T-helper 2 cell treated with Interferon-gamma antibody and Interleukin-4, amounts not matched to agents 100 ng/mL and 5 ng/mL, for 36 hours (primary cell): ENCODE measurements around the gene IQCF6. TPM values are rescaled to one million over a fixed set of nuclear protein-coding genes. Genes with fewer than 3 reads are reported as not detected.
"Not testable (repeated sequence)": the region's sequence is repeated elsewhere in the genome, so short reads cannot be mapped to it uniquely, and the experiment has no call there.

ENCODE experiments used
- intact Hi-C: fragments of 100-400 bp; cut with micrococcal nuclease; formaldehyde crosslinking; loops from one replicate; pipeline ENCODE4 v1.15.1; 2023
- total RNA-seq: library from RNA; stranded (reverse); gene quantifications from 2 replicates; pipeline ENCODE4 v1.2.3, GENCODE V29; 2022

Gene IQCF6
- total RNA-seq, 1 donor from 2014 or later, result not detected

DNA sequence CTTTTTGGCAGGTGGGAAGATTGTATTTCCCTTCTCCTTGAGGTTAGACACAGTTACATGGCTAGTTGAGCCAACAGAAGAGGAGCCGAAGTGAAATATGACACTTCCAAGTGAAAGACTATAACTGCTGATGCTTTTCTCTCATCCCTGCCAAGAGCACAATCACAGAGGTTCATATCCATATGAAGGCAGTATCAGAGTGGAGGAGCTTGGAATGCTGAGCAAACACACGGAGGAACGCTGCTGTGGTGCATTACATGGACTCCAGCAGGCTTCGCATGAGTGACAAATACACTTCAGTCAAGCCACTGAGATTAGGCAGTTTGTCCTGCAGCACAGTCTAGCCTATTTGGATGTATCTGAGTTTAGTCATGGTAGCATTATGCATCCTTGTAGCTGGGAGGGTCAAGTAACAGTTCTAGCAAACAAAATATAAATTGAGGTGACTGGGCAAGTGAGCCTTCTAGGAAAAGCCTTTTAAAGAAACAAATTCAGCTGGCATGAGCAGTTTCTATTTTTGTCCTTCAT lies 5.4 kb downstream of the IQCF6 start:
- intact Hi-C loops, result no loop called here

DNA sequence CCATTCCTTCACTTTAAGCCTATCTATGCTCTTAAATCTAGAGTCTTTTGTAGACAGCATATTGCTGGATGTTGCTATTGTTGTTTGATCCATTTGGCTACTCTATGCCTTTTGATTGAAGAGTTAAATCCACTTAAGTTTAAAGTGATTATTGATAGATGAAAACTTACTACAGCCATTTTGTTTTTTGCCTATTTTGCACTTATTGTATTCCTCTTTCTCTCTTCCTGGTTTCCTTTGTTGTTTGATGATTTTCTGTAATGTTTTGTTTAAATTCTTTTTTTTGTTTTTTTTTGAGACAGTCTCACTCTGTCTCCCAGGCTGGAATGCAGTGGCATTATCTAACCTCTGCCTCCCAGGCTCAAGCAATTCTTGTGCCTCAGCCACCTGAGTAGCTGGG lies 19.8 kb downstream of the IQCF6 start:
- intact Hi-C loops, result no loop called here

DNA sequence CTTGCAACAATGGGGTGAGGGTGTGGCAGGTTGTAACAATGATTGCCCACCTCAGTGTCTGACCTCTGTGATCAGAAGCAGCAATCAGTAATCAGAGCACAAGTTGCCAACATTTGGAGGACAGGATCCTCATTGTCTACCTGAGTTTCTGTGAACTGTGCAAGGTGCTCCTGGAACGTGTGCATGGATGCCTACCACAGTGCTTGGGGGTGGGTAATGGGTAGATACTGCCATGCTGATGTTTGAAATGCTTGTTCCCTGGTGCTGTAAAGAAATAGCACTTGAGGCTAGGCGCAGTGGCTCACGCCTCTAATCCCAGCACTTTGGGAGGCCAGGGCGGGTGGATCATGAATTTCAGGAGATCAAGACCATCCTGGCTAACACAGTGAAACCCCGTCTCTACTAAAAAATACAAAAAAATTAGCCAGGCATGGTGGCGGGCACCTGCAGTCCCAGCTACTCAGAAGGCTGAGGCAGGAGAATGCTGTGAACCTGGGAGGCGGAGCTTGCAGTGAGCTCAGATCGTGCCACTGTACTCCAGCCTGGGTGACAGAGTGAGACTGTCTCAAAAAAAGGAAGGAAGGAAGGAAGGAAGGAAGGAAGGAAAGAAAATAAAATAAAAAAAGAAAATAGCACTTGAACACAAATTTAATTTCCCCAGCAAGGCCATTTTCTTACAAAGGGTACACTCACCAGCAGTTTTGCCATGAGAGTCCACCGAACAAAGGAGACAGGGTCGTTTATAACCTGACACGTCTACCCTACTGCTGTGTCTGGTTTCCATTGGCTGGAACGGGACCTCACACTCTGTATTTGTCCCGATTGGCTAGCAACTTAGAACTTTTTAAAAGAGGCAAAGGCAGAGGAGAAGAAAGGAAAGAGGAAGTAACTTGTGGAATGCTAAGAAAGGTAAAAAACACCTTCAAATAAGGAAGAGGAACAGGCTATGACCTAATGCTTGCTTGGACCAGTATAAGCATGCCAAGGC lies 25.0 kb downstream of the IQCF6 start:
- intact Hi-C loops, result not testable (repeated sequence)

DNA sequence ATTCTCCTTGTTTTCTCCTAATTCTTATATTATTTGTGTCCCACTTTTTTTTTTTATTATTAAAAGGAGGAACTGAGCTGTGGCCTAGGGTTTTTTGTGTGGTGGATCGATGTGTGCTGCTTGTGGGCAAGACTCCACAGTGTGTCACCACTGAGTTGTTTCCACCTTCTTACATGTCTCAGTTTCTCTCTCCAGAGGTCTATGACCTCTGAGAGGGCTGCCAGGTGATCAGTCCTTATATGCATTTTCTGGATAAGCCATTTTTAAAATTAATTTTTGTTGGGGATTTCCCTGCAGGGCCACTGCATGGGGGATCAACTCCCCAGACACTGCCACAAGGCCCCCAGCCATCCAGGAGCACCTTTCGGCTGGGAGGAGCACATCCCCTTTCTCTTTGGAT lies 27.8 kb downstream of the IQCF6 start:
- intact Hi-C loops, result no loop called here

DNA sequence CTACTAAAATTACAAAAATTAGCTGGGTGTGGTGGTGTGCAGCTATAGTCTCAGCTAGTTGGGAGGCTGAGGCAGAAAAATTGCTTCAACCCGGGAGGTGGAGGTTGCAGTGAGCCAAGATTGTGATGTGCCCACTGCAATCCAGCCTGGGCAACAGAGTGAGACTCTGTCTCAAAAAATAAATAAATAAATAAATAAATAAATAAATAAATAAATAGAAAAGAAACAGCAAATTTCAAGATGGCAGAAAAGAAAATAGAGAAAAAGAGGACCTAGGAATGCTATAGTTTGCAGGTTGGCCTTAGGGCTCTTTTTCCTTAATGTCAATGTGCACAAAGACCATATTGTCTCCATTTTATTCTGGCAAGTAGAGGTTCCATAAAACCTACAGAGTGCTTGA lies 28.2 kb downstream of the IQCF6 start:
- intact Hi-C loops, result no loop called here

DNA sequence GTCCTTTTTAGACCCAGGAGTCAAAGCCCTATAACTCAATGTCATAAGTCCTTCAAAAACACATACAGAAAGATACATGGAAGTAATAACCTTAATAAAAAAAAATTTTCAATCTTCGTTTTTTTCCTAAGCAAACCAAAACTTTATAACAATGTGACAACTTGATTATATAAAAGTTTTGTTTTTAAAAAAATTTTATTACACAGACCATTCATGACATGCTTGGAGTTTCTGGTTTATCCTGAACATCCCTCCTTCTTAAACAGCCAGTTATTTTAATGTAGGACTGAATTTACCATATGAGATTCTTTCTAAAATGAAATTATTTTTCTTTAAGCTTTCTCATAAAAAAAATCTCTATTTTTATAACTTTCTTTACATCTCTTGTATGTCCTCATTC lies 30.7 kb downstream of the IQCF6 start:
- intact Hi-C loops, result no loop called here

DNA sequence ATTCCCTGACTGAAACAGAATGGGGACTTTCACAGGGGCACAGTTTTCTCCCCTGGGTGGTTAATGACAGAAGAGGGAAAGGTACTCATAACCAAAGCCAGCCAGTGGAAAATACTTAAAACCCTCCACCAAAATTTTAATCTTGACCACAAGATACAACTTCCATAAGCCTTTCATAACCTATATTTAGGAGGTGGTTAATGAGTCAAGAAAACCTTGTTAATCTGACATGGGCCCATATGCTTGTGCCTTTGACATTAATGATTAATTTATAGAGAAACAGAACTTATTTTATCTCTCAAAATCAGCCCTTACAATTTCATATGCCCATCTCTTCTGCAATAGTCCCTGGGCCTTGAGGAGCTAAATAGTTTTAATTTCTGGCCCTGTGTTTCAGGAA lies 31.2 kb downstream of the IQCF6 start:
- intact Hi-C loops, result no loop called here

DNA sequence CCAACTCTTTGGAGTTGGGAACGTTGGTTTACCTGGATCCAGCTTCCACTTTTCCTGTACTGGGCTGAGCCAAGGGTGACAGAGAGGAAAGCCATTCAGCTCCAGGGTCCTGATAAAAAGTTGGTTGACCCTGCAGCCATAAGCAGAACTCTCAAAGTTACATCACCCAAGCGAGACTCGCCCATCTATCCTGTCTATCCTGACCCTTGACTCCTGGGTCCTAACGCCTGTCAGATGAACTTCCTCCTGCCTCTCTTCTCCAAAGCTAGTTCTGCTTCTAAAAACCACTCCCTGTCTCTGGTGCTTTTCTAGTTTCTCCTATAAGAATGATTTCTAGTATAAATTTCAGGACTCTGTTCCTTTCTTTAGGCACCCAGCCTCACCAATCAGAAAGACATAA lies 36.1 kb downstream of the IQCF6 start:
- intact Hi-C loops, result not testable (repeated sequence)

DNA sequence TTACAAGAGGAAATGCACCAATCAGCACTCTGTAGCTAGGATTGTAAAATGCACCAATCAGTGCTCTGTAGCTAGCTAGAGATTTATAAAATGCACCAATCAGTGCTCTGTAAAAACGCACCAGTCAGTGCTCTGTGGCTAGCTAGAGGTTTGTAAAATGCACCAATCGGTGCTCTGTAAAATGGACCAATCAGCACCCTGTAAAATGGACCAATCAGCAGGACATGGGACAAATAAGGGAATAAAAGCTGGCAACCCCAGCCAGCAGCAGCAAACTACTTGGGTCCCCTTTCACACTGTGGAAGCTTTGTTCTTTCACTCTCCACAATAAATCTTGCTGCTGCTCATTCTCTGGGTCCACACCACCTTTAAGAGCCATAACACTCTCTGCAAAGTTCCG lies 36.7 kb downstream of the IQCF6 start:
- intact Hi-C loops, result not testable (repeated sequence)

DNA sequence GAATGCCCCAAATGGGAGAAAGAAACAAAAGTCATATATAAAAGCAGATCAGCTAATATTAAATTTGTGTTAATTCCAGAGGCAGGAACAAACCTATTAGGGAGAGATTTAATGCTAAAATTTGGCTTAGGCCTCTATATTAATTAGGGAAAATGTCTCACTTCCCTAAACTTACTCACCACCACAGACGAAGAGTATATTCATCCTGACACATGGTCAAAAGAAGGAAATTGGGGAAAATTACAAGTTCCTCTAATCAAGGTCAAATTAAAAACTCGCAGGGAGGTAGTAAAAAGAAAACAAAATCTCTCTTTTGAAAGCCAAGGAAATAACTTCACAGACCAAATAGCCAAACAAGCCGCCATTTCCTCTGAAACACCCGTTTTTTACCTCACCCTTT lies 39.9 kb downstream of the IQCF6 start:
- intact Hi-C loops, result no loop called here

DNA sequence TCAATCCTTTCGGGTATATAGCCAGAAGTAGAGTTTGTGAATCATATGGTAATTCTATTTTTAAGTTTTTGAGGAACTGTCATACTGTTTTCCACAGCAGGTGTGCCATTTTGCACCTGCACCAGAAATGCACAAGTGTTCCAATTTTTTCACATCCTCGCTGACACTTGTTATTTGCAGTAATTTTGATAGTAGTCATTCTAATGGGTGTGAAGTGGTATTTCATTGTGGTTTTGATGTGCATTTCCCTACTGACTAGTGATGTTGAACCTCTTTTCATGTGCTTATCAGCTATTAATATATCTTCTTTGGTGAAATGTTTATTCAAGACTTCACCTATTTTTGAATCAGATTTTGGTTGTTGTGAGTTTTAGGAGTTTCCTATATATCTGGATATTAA lies 43.1 kb downstream of the IQCF6 start:
- intact Hi-C loops, result no loop called here

DNA sequence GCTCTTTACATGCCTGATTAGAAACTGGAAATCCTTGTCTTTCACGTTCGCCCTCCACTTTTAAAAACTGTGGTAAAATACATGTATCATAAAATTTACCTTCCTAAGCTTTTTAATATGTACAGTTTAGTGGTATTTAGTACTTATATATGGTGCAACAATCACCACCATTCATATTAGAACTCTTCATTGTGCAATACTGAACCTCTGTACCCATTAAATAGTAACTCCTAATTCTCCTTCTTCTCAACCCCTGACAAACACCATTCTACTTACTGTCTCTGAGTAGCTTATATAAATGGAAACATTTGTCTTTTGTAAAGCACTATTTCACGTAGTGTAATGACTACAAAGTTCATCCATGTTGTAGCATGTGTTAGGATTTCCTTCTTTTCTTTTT lies 44.0 kb downstream of the IQCF6 start:
- intact Hi-C loops, result no loop called here

DNA sequence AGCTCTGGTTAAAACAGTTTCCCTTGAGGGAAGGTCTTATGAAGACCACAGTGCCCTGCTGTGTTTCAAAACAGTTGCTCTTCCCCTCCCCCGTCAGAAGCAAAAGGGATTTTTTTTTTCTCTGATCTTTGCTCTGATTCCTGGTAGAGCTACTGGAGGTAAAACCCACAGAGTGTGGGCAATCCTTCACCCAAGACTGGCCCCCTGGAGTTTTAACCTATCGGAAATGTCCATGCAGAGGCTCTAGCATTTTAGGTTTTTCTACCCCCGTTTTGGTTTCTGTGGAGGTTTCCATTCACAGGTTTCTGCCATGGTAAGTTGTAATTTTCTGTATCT lies 44.5 kb downstream of the IQCF6 start:
- intact Hi-C loops, result no loop called here

DNA sequence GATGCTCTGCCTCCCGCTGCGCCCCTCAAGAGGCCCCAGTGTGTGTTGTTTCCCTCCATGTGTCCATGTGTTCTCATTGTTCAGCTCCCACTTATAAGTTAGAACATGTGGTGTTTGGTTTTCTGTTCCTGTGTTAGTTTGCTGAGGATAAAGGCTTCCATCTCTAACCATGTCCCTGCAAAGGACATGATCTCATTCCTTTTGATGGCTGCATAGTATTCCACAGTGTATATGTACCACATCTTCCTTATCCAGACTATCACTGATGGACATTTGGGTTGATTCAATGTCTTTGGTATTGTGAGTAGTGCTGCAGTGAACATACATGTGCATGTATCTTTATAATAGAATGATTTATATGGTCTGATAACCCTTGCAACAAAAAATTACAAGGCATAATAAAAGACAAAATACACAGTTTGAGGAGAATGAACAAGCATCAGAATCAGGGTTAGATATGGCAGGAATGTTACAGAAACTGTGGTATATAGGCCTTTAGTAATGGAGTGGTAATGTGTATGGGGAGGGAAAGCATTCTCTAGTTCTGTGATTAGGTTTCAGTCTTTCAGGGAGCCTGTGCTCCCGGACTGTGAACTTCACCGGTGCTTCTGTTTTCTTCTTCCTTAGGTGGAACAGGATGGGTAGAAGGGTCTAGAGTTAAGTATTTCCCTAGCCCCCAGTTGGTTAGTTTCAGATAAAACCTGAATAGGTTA lies 45.0 kb downstream of the IQCF6 start:
- intact Hi-C loops, result no loop called here

DNA sequence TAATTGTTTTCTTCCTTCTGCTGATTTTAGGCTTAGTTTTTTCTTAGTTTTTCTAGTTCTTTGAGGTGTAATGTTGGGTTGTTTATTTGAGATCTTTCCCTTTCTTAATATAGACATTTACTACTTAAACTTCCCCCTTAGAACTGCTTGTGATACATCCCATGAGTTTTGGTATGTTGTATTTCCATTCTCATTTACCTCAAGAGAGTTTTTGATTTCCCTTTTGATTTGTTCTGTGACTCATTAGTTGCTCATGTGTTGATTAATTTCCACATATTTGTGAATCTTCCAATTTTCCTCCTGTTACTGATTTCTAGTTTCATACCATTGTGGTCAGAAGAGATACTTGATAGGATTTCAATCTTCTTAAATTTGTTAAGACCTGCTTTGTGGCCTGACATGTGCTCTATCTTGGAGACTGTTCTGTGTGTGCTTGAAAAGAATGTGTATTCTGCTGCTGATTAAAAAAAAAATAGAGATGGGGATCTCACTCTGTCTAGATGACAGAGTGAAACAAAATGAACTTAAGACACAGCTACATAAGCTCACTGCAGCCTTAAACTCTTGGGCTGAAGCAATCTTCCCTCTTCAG lies 49.9 kb downstream of the IQCF6 start:
- intact Hi-C loops, result no loop called here

Other genes with a start within 250 kb of the IQCF6 start
- gene RAD54L2, start 240.5 kb downstream of the IQCF6 start, total RNA-seq, result 35.3 and 35.6 TPM in 2 replicates
- gene TEX264, start 108.0 kb downstream of the IQCF6 start, total RNA-seq, result 68.3 and 72.3 TPM in 2 replicates
- 1.2 and 1.4 TPM in 2 replicates for gene GRM2, start 72.2 kb downstream of the IQCF6 start, total RNA-seq
- not detected in 2 replicates for gene IQCF2, start 82.4 kb upstream of the IQCF6 start, total RNA-seq
- not detected in 2 replicates for gene IQCF5, start 96.4 kb upstream of the IQCF6 start, total RNA-seq
- not detected in 2 replicates for gene IQCF1, start 124.1 kb upstream of the IQCF6 start, total RNA-seq
- gene RRP9, start 162.7 kb upstream of the IQCF6 start, total RNA-seq, result 36.8 and 38.2 TPM in 2 replicates
- gene PARP3, start 163.1 kb upstream of the IQCF6 start, total RNA-seq, result 11.8 and 14.0 TPM in 2 replicates
- not detected in 2 replicates for gene GPR62, start 176.1 kb upstream of the IQCF6 start, total RNA-seq
- gene PCBP4, start 188.2 kb upstream of the IQCF6 start, total RNA-seq, result 22.8 and 23.5 TPM in 2 replicates
- gene ABHD14B, start 194.8 kb upstream of the IQCF6 start, total RNA-seq, result 37.2 and 40.0 TPM in 2 replicates
- gene ABHD14A, start 195.8 kb upstream of the IQCF6 start, total RNA-seq, result 11.2 and 16.9 TPM in 2 replicates
- gene ACY1, start 204.3 kb upstream of the IQCF6 start, total RNA-seq, result 28.0 and 31.2 TPM in 2 replicates
- gene RPL29, start 216.7 kb upstream of the IQCF6 start, total RNA-seq, result 1,352 and 1,360 TPM in 2 replicates